Large intestine (tissue), 3 donors: ENCODE measurements around the gene UFM1. TPM values are rescaled to one million over a fixed set of nuclear protein-coding genes. Genes with fewer than 3 reads are reported as not detected.

Experiments used
- DNase-seq, 2 donors: peaks; one replicate each; pipeline versions ENCODE4 v3.0.0 to v3.0.0-alpha.2; 2013
- H3K27ac ChIP-seq: one replicate; pipeline ENCODE4 v1.5.1; 2013; ENCODE audit warnings: low read length
- H3K27me3 ChIP-seq: 2 replicates; pipeline ENCODE4 v1.6.1; 2013; ENCODE audit warnings: low read length; ENCODE audit not compliant: control insufficient read depth, insufficient read depth
- H3K36me3 ChIP-seq: 2 replicates; pipeline ENCODE4 v1.6.1; 2013; ENCODE audit warnings: low read length; ENCODE audit not compliant: control insufficient read depth, insufficient read depth
- H3K4me1 ChIP-seq: one replicate; pipeline ENCODE4 v1.6.1; 2013; ENCODE audit warnings: low read length; ENCODE audit not compliant: control insufficient read depth, insufficient read depth
- H3K4me3 ChIP-seq: one replicate; pipeline ENCODE4 v1.5.1; 2013; ENCODE audit warnings: low read length
- H3K9me3 ChIP-seq: one replicate; pipeline ENCODE4 v1.6.1; 2013; ENCODE audit warnings: mild to moderate bottlenecking, low read depth, low read length, moderate library complexity; ENCODE audit not compliant: control insufficient read depth
- WGBS: methylation state at CpG from one replicate; pipeline ENCODE4 v1.1.5; 2013; ENCODE audit warnings: low lambda C conversion rate; ENCODE audit not compliant: insufficient coverage; 5-methylcytosine and 5-hydroxymethylcytosine counted together
- polyA plus RNA-seq: library from polyadenylated mRNA; unstranded; fragments of 120-200 nt; gene quantifications from one replicate; pipeline ENCODE4 v1.2.1, GENCODE V29; 2013

The UFM1 gene
- polyA plus RNA-seq, 1 donor = 84.8 TPM

- H3K4me3 ChIP-seq = no peak overlapping the region
- H3K27me3 ChIP-seq = no peaks in the 10 kb centered on the region
- no peaks in the 10 kb centered on the region for H3K36me3 ChIP-seq
- H3K4me1 ChIP-seq = no peaks in the 10 kb centered on the region
- no peak overlapping the region for H3K27ac ChIP-seq
- DNase-seq = no peak
- no peaks in the 10 kb centered on the region for H3K9me3 ChIP-seq
- WGBS = 100% methylated on average over 1 of the region's 2 CpGs
Measured at GRCh38 chr13:38328699-38329098, 21.0 kb upstream of the UFM1 start.

GRCh38 chr13:38334845-38335244, 14.8 kb upstream of the UFM1 start:
- Histone ChIP-seq H3K27me3 (no peaks in the 10 kb centered on the region), H3K4me3 (no peak overlapping the region), H3K36me3 (no peaks in the 10 kb centered on the region), H3K4me1 (no peaks in the 10 kb centered on the region), H3K27ac (no peak overlapping the region), H3K9me3 (no peaks in the 10 kb centered on the region)
- DNase-seq = no peak
- 60% methylated on average over 2 of the region's 2 CpGs for WGBS

GRCh38 chr13:38338089-38338488, 11.6 kb upstream of the UFM1 start:
- Histone ChIP-seq H3K4me1 (no peaks in the 10 kb centered on the region), H3K36me3 (no peaks in the 10 kb centered on the region), H3K27ac (no peak overlapping the region), H3K4me3 (no peak overlapping the region), H3K27me3 (no peaks in the 10 kb centered on the region), H3K9me3 (no peaks in the 10 kb centered on the region)
- WGBS = 90% methylated on average over 1 of the region's 2 CpGs
- DNase-seq = no peak

GRCh38 chr13:38340624-38341023, 9.0 kb upstream of the UFM1 start:
- no peaks in the 10 kb centered on the region for H3K4me1 ChIP-seq
- no peaks in the 10 kb centered on the region for H3K9me3 ChIP-seq
- H3K27me3 ChIP-seq = no peaks in the 10 kb centered on the region
- H3K36me3 ChIP-seq = no peaks in the 10 kb centered on the region
- H3K4me3 ChIP-seq = no peak overlapping the region
- H3K27ac ChIP-seq = no peak overlapping the region
- no CpG with 5 or more reads among the region's 1 CpG for WGBS
- no peak for DNase-seq

- Histone ChIP-seq H3K36me3 (no peaks in the 10 kb centered on the region), H3K4me1 (no peaks in the 10 kb centered on the region), H3K9me3 (no peaks in the 10 kb centered on the region), H3K4me3 (no peak overlapping the region), H3K27me3 (no peaks in the 10 kb centered on the region), H3K27ac (no peak overlapping the region)
- no CpG with 5 or more reads among the region's 3 CpGs for WGBS
- DNase-seq = no peak
Measured at GRCh38 chr13:38341149-38341692, 8.4 kb upstream of the UFM1 start.

- no peak overlapping the region for H3K27ac ChIP-seq
- H3K36me3 ChIP-seq = peaks cover 4% of the 10 kb centered on the region
- no peaks in the 10 kb centered on the region for H3K27me3 ChIP-seq
- H3K4me3 ChIP-seq = no peak overlapping the region
- DNase-seq = no peak
- H3K4me1 ChIP-seq = peaks cover 2% of the 10 kb centered on the region
- WGBS = 100% methylated on average over 1 of the region's 2 CpGs
- H3K9me3 ChIP-seq = no peaks in the 10 kb centered on the region
Measured at GRCh38 chr13:38346764-38347163, 2.9 kb upstream of the UFM1 start.

GRCh38 chr13:38348861-38349389, 726 bp upstream of the UFM1 start:
- DNase-seq = peak in 1 of 2 donors; percentile 10
- WGBS = 0% methylated on average over 5 of the region's 15 CpGs
- H3K9me3 ChIP-seq = no peaks in the 10 kb centered on the region

GRCh38 chr13:38350114-38350617, 515 bp downstream of the UFM1 start:
- H3K36me3 ChIP-seq = peaks cover 12% of the 10 kb centered on the region
- H3K27me3 ChIP-seq = no peaks in the 10 kb centered on the region
- 0% methylated on average over 2 of the region's 19 CpGs for WGBS
- peak overlapping the region; percentile 83 for H3K4me3 ChIP-seq
- H3K4me1 ChIP-seq = peaks cover 2% of the 10 kb centered on the region
- no peaks in the 10 kb centered on the region for H3K9me3 ChIP-seq
- DNase-seq = peak; percentile 67 to 90
- peak overlapping the region; percentile 88 for H3K27ac ChIP-seq

More at GRCh38 chr13:38348861-38349389, 726 bp upstream of the UFM1 start:
- no peaks in the 10 kb centered on the region for H3K27me3 ChIP-seq
- H3K27ac ChIP-seq = peak overlapping the region; percentile 81
- peak overlapping the region; percentile 83 for H3K4me3 ChIP-seq
- peaks cover 6% of the 10 kb centered on the region for H3K36me3 ChIP-seq
- H3K4me1 ChIP-seq = peaks cover 2% of the 10 kb centered on the region

- Histone ChIP-seq H3K36me3 (peaks cover 25% of the 10 kb centered on the region), H3K4me3 (no peak overlapping the region), H3K4me1 (no peaks in the 10 kb centered on the region), H3K27me3 (no peaks in the 10 kb centered on the region), H3K9me3 (no peaks in the 10 kb centered on the region), H3K27ac (no peak overlapping the region)
- DNase-seq = no peak
- WGBS = no CpG with 5 or more reads among the region's 3 CpGs
Measured at GRCh38 chr13:38355595-38356119, 6.0 kb downstream of the UFM1 start.

- no peaks in the 10 kb centered on the region for H3K4me1 ChIP-seq
Measured at GRCh38 chr13:38358684-38359083, 9.0 kb downstream of the UFM1 start.

More at GRCh38 chr13:38358684-38359083, 9.0 kb downstream of the UFM1 start:
- H3K27ac ChIP-seq = no peak overlapping the region
- no peak overlapping the region for H3K4me3 ChIP-seq
- H3K9me3 ChIP-seq = no peaks in the 10 kb centered on the region
- no peak for DNase-seq
- H3K36me3 ChIP-seq = peaks cover 38% of the 10 kb centered on the region
- 83% methylated on average over 1 of the region's 4 CpGs for WGBS
- H3K27me3 ChIP-seq = no peaks in the 10 kb centered on the region
